ENCODE data around the gene CDH4. TPM values are rescaled to one million over a fixed set of nuclear protein-coding genes. Genes with fewer than 3 reads are reported as not detected.
A peak's percentile ranks its signal among the peaks of the same experiment; 100 is the strongest.

CDH4 gene
- total and polyA plus RNA-seq, 12 donors = 0.04 to 0.25 (median 0.08) TPM; not detected in 5

- no peak overlapping the region for H3K4me3 ChIP-seq
- peaks cover 0 to 12% (median 0%) of the 10 kb centered on the region in 9 donors for H3K4me1 ChIP-seq
- intact Hi-C loops (cut with DNase I) = no loop called here
- 80 to 84% methylated on average over 15 of the region's 15 CpGs for WGBS, 2 donors
- TF ChIP-seq CTCF (IDR thresholded peaks at IDR 0.05) = no peak
- peaks cover 0 to 54% (median 28%) of the 10 kb centered on the region in 7 donors for H3K27me3 ChIP-seq
- H3K9me3 ChIP-seq = no peaks in the 10 kb centered on the region
- ATAC-seq (no peak), DNase-seq (no peak)
- no peak overlapping the region for H3K27ac ChIP-seq
- no peaks in the 10 kb centered on the region for H3K36me3 ChIP-seq
Observed at GRCh38 chr20:61582196-61582923, 330.3 kb downstream of the CDH4 start.

- Histone ChIP-seq H3K4me1 (peaks cover 0 to 12% (median 0%) of the 10 kb centered on the region in 9 donors), H3K9me3 (no peaks in the 10 kb centered on the region), H3K4me3 (no peak overlapping the region), H3K36me3 (no peaks in the 10 kb centered on the region), H3K27me3 (peaks cover 0 to 47% (median 36%) of the 10 kb centered on the region in 7 donors), H3K27ac (no peak overlapping the region)
- TF ChIP-seq CTCF (IDR thresholded peaks at IDR 0.05) = no peak
- ATAC-seq = no peak
- 67 to 72% methylated on average over 9 of the region's 9 CpGs for WGBS, 2 donors
- intact Hi-C loops (cut with DNase I) = no loop called here
- DNase-seq = no peak
Observed at GRCh38 chr20:61583356-61583755, 331.3 kb downstream of the CDH4 start.

DNA sequence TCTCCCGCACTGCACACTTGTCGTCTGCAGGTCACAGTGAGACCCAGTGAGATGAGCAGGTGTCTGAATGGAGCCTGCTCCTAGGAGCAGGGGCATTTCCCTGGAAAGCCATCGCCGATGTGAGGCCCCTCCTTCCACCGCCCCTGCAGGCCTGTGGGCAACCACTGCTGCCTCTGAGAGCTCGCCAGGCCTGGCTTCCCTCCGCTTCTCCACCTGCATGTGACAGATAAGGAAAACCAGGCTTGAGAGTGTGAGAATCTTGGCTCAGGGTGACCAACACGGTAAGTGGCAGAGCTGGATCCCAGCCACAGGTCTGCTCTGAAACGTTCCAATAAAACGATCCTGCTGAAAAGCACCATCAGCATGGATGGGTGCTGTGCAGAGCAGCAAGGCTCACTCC, 332.8 kb downstream of the CDH4 start:
- Histone ChIP-seq H3K9me3 (no peaks in the 10 kb centered on the region), H3K4me1 (peaks cover 0 to 12% (median 0%) of the 10 kb centered on the region in 9 donors), H3K27me3 (peaks cover 0 to 60% (median 37%) of the 10 kb centered on the region in 7 donors), H3K36me3 (no peaks in the 10 kb centered on the region), H3K27ac (no peak overlapping the region), H3K4me3 (no peak overlapping the region)
- ATAC-seq = peak; percentile 55 to 97 (median 89)
- intact Hi-C loops (cut with DNase I) = no loop called here
- peak; percentile 52 to 66 for DNase-seq
- TF ChIP-seq CTCF (IDR thresholded peaks at IDR 0.05) = no peak
- 6 to 16% methylated on average over 10 of the region's 10 CpGs for WGBS, 2 donors

DNA sequence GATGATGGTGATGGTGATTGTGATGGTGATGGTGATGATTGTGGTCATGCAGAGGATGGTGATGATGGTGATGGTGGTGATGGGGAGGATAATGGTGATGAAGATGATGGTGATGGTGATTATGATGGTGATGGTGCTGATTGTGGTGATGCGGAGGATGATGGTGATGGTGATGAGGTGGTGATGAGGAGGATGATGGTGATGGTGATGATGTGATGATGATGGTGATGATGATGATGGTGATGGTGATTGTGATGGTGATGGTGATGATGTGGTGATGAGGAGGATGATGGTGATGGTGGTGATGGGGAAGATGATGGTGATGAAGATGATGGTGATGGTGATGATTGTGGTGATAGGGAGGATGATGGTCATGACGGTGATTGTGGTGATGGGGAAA, 333.7 kb downstream of the CDH4 start:
- no peak for DNase-seq
- no peak for ATAC-seq
- Histone ChIP-seq H3K4me1 (peaks cover 0 to 12% (median 0%) of the 10 kb centered on the region in 9 donors), H3K36me3 (no peaks in the 10 kb centered on the region), H3K27me3 (peaks cover 0 to 59% (median 40%) of the 10 kb centered on the region in 7 donors), H3K4me3 (no peak overlapping the region), H3K9me3 (no peaks in the 10 kb centered on the region), H3K27ac (no peak overlapping the region)
- 98 to 99% methylated on average over 2 of the region's 2 CpGs for WGBS, 2 donors
- TF ChIP-seq CTCF (IDR thresholded peaks at IDR 0.05) = no peak
- intact Hi-C loops (cut with DNase I) = no loop called here

Data from heart right ventricle (tissue), 16 donors.